HEK293 (cell line): ENCODE data around the gene WNT11.

Experiments
- CTCF ChIP-seq: fragments of 450-650 bp; formaldehyde crosslinking; IDR thresholded peaks from 2 replicates; pipeline ENCODE4 v1.5.1; 2016; ENCODE audit warnings: missing biosample characterization, missing genetic modification characterization
- REST ChIP-seq: fragments of 450-650 bp; formaldehyde crosslinking; IDR thresholded peaks from 2 replicates; pipeline ENCODE4 v1.5.1; 2016; ENCODE audit warnings: missing biosample characterization, missing genetic modification characterization

GRCh38 chr11:76252631-76253070 is 46.3 kb upstream of the WNT11 start:
- no peak for TF ChIP-seq REST (tag by site-specific recombination)
- no peak for TF ChIP-seq CTCF
